ENCODE data around the gene NOC4L. TPM values are rescaled to one million over a fixed set of nuclear protein-coding genes. Genes with fewer than 3 reads are reported as not detected.

NOC4L gene
- total and polyA plus RNA-seq, 2 experiments from 2014 or later: 42.4 to 54.7 TPM

DNA sequence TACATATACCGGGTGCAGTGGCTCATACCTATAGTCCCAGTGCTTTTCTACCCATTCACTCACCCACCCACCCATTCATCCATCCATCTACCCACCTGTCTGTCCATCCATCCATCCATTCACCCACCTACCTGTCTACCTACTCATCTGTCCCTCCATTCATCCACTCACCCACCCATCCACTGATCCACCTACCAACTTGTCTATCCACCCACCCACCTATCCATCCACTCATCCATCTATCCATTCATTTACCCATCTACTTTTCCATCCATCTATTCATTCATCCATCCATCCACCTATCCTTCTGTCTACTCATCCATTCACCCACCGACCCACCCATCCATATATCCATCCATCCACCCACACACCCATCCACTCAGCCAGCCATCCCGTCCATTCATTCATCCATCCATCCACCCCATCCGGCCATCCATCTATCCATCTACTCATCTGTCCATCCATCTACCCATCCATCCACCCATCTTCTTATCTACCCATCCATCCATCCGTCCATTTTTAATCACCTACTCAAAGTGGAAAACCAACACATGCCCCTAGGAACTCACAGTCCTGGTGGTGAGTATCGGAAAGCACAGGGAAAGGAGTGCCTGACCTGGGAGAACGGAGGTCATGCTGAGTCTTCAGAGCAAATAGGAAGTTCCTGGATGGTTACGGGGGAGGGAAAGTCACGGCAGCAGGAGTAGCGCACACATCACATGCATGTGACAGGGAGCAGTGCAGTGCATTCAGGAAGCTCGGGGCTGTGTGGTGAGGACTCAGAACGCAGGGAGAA, 20.1 kb upstream of the NOC4L start:
- H3K36me3 Mint-ChIP-seq (ENCODE audit: low read depth): peaks cover 70% of the 10 kb centered on the region
- Histone ChIP-seq H3K79me2 (replicated peaks; ENCODE audit: insufficient read depth) (no peaks in the 10 kb centered on the region), H3K4me3 (no peak overlapping the region), H3F3A (replicated peaks; ENCODE audit: low read depth) (no peaks in the 10 kb centered on the region), H3K27me3 (ENCODE audit: insufficient read depth) (no peaks in the 10 kb centered on the region), H3K9me2 (ENCODE audit: insufficient read depth) (no peaks in the 10 kb centered on the region), H3K27ac (ENCODE audit: low read depth) (no peak overlapping the region), H4K20me1 (replicated peaks; ENCODE audit: insufficient read depth) (no peaks in the 10 kb centered on the region), H3K4me2 (no peak overlapping the region), H3K36me3 (ENCODE audit: insufficient read depth) (peaks cover 37% of the 10 kb centered on the region; the same call in 1 of the 2 replicates), H3K4me1 (ENCODE audit: insufficient read depth) (no peaks in the 10 kb centered on the region), H2AFZ (no peak overlapping the region)
- ATAC-seq: no peak
- no peak for TF ChIP-seq ZNF114 (CRISPR knock-in tag; IDR thresholded peaks at IDR 0.05)
- TF ChIP-seq, protein P1, sequence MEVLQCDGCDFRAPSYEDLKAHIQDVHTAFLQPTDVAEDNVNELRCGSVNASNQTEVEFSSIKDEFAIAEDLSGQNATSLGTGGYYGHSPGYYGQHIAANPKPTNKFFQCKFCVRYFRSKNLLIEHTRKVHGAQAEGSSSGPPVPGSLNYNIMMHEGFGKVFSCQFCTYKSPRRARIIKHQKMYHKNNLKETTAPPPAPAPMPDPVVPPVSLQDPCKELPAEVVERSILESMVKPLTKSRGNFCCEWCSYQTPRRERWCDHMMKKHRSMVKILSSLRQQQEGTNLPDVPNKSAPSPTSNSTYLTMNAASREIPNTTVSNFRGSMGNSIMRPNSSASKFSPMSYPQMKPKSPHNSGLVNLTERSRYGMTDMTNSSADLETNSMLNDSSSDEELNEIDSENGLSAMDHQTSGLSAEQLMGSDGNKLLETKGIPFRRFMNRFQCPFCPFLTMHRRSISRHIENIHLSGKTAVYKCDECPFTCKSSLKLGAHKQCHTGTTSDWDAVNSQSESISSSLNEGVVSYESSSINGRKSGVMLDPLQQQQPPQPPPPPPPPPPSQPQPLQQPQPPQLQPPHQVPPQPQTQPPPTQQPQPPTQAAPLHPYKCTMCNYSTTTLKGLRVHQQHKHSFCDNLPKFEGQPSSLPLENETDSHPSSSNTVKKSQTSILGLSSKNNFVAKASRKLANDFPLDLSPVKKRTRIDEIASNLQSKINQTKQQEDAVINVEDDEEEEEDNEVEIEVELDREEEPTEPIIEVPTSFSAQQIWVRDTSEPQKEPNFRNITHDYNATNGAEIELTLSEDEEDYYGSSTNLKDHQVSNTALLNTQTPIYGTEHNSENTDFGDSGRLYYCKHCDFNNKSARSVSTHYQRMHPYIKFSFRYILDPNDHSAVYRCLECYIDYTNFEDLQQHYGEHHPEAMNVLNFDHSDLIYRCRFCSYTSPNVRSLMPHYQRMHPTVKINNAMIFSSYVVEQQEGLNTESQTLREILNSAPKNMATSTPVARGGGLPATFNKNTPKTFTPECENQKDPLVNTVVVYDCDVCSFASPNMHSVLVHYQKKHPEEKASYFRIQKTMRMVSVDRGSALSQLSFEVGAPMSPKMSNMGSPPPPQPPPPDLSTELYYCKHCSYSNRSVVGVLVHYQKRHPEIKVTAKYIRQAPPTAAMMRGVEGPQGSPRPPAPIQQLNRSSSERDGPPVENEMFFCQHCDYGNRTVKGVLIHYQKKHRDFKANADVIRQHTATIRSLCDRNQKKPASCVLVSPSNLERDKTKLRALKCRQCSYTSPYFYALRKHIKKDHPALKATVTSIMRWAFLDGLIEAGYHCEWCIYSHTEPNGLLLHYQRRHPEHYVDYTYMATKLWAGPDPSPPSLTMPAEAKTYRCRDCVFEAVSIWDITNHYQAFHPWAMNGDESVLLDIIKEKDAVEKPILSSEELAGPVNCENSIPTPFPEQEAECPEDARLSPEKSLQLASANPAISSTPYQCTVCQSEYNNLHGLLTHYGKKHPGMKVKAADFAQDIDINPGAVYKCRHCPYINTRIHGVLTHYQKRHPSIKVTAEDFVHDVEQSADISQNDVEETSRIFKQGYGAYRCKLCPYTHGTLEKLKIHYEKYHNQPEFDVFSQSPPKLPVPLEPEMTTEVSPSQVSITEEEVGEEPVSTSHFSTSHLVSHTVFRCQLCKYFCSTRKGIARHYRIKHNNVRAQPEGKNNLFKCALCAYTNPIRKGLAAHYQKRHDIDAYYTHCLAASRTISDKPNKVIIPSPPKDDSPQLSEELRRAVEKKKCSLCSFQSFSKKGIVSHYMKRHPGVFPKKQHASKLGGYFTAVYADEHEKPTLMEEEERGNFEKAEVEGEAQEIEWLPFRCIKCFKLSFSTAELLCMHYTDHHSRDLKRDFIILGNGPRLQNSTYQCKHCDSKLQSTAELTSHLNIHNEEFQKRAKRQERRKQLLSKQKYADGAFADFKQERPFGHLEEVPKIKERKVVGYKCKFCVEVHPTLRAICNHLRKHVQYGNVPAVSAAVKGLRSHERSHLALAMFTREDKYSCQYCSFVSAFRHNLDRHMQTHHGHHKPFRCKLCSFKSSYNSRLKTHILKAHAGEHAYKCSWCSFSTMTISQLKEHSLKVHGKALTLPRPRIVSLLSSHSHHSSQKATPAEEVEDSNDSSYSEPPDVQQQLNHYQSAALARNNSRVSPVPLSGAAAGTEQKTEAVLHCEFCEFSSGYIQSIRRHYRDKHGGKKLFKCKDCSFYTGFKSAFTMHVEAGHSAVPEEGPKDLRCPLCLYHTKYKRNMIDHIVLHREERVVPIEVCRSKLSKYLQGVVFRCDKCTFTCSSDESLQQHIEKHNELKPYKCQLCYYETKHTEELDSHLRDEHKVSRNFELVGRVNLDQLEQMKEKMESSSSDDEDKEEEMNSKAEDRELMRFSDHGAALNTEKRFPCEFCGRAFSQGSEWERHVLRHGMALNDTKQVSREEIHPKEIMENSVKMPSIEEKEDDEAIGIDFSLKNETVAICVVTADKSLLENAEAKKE (CRISPR knock-in tag; IDR thresholded peaks at IDR 0.05): no peak
- H3K4me1 Mint-ChIP-seq: no peaks in the 10 kb centered on the region
- peaks cover 12% of the 10 kb centered on the region for H3K27me3 Mint-ChIP-seq (ENCODE audit: insufficient read depth, low read depth, poor library complexity)
- DNase-seq (ENCODE audit: low spot score): no peak
- peaks cover 23% of the 10 kb centered on the region for H3K9me3 Mint-ChIP-seq
- no peak overlapping the region for H3K4me3 Mint-ChIP-seq
- no peak overlapping the region for H3K27ac Mint-ChIP-seq

DNA sequence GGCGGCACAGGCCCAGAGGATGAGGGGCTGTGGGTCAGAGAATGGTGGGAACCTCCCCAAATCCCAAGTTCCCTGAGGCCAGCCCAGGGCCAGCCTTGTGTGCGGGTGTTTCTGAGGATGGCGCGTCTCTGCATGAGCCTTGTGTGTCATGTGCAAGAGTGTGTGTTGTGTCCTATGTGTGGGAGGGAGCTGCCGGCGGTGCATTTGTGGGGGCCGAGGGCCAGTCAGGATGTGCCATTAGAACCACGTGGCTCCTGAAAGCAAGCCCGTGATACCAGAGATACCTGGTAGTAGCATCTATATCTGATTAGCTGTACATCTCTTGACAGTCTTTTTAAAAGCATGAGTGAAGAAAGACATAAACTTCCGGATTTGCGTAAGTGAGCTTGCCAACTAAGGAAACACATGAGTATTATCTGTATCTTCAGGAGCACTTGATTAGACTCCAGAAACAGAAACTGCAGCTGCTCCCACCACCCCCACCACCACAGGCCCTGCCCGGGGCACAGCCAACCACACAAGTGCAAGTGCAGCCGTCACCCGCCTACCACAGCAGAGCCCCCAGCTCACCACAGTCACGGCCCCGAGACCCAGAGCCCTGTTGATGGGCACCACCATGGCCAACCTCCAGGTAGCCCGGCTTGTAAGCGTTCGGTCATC, 19.4 kb upstream of the NOC4L start:
- Histone ChIP-seq H3K79me2 (replicated peaks; ENCODE audit: insufficient read depth) (no peaks in the 10 kb centered on the region), H3K27ac (ENCODE audit: low read depth) (no peak overlapping the region), H3F3A (replicated peaks; ENCODE audit: low read depth) (no peaks in the 10 kb centered on the region), H2AFZ (no peak overlapping the region), H3K9me2 (ENCODE audit: insufficient read depth) (no peaks in the 10 kb centered on the region), H3K4me2 (no peak overlapping the region), H4K20me1 (replicated peaks; ENCODE audit: insufficient read depth) (no peaks in the 10 kb centered on the region), H3K36me3 (ENCODE audit: insufficient read depth) (peaks cover 37% of the 10 kb centered on the region; the same call in 1 of the 2 replicates), H3K4me1 (ENCODE audit: insufficient read depth) (no peaks in the 10 kb centered on the region), H3K27me3 (ENCODE audit: insufficient read depth) (no peaks in the 10 kb centered on the region), H3K4me3 (no peak overlapping the region)
- peaks cover 77% of the 10 kb centered on the region for H3K36me3 Mint-ChIP-seq (ENCODE audit: low read depth)
- no peak overlapping the region for H3K27ac Mint-ChIP-seq
- H3K4me3 Mint-ChIP-seq: no peak overlapping the region
- no peaks in the 10 kb centered on the region for H3K4me1 Mint-ChIP-seq
- peaks cover 31% of the 10 kb centered on the region for H3K9me3 Mint-ChIP-seq
- TF ChIP-seq STAT1 (IDR thresholded peaks at IDR 0.05; ENCODE audit: unreplicated experiment): no peak
- no peak for TF ChIP-seq ZNF114 (CRISPR knock-in tag; IDR thresholded peaks at IDR 0.05)
- ATAC-seq: no peak
- no peak for DNase-seq (ENCODE audit: low spot score)
- H3K27me3 Mint-ChIP-seq (ENCODE audit: insufficient read depth, low read depth, poor library complexity): peaks cover 15% of the 10 kb centered on the region

All from GM23338 (cell line).